HPDE6-E6E7 (cell line): ENCODE data around the gene SP100.
"Not testable (repeated sequence)": the region's sequence is repeated elsewhere in the genome, so short reads cannot be mapped to it uniquely, and the experiment has no call there.

Source experiments
- DNase-seq: peaks from one replicate; pipeline ENCODE4 v3.0.0; 2011; ENCODE audit warnings: missing footprints; ENCODE audit errors: extremely low spot score

Gene SP100

GRCh38 chr2:230416061-230416721, at the start of gene SP100:
Gene SP100, plus strand, starts transcription at chr2:230416201. Its CDS starts 96 bp downstream, at chr2:230416297.
- DNase-seq: peak; percentile 53

- DNase-seq: no peak
Measured at GRCh38 chr2:230382108-230382507, 33.9 kb upstream of the SP100 start.

GRCh38 chr2:230383453-230383852, 32.5 kb upstream of the SP100 start:
- no peak for DNase-seq

GRCh38 chr2:230384986-230385385, 31.0 kb upstream of the SP100 start:
- no peak for DNase-seq

- no peak for DNase-seq
Measured at GRCh38 chr2:230394301-230394700, 21.7 kb upstream of the SP100 start.

- DNase-seq: not testable (repeated sequence)
Measured at GRCh38 chr2:230398698-230399097, 17.3 kb upstream of the SP100 start.

- no peak for DNase-seq
Measured at GRCh38 chr2:230400041-230400440, 16.0 kb upstream of the SP100 start.

GRCh38 chr2:230400454-230400853, 15.5 kb upstream of the SP100 start:
- no peak for DNase-seq

- not testable (repeated sequence) for DNase-seq
Measured at GRCh38 chr2:230401026-230401425, 15.0 kb upstream of the SP100 start.

- DNase-seq: no peak
Measured at GRCh38 chr2:230403746-230404145, 12.3 kb upstream of the SP100 start.

GRCh38 chr2:230405824-230406223, 10.2 kb upstream of the SP100 start:
- DNase-seq: no peak

GRCh38 chr2:230408244-230408842, 7.7 kb upstream of the SP100 start:
- DNase-seq: no peak

- DNase-seq: not testable (repeated sequence)
Measured at GRCh38 chr2:230409316-230409715, 6.7 kb upstream of the SP100 start.

- no peak for DNase-seq
Measured at GRCh38 chr2:230410263-230410662, 5.7 kb upstream of the SP100 start.

GRCh38 chr2:230410861-230411569, 5.0 kb upstream of the SP100 start:
- no peak for DNase-seq

- DNase-seq: peak; percentile 71
Measured at GRCh38 chr2:230411570-230412370, 4.2 kb upstream of the SP100 start.

GRCh38 chr2:230412371-230412711, 3.7 kb upstream of the SP100 start:
- no peak for DNase-seq

- DNase-seq: no peak
Measured at GRCh38 chr2:230412846-230413245, 3.2 kb upstream of the SP100 start.

- DNase-seq: no peak
Measured at GRCh38 chr2:230413479-230413878, 2.5 kb upstream of the SP100 start.

GRCh38 chr2:230414302-230414701, 1.7 kb upstream of the SP100 start:
- DNase-seq: no peak

GRCh38 chr2:230417436-230417835, 1.4 kb downstream of the SP100 start:
- DNase-seq: no peak

GRCh38 chr2:230418341-230419016, 2.5 kb downstream of the SP100 start:
- no peak for DNase-seq
